Measurements from ENCODE around the gene CRISPLD2.

Gene CRISPLD2

DNA sequence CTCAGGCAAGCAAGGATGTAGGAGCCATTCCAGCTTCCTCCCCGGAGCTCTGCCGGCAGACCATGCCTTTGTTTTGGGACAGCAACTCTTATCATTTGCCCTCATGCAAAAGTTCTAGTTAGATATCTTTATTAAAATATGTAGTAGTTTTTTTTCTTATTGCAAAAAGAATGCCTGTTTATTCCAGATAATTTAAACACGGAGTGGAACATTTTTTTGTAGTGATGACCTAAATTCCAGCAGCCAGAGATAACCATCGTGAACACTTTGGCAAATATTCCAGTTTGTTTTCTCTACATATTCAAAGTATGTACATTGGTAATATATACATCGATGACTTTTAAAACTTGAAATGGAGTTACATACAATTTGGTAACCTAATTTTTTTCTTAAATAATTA is 54.8 kb downstream of the CRISPLD2 start:
- no peak for TF ChIP-seq NFIC (IDR thresholded peaks at IDR 0.05)
- TF ChIP-seq CEBPB (IDR thresholded peaks at IDR 0.05), result no peak
- TF ChIP-seq, protein P1, sequence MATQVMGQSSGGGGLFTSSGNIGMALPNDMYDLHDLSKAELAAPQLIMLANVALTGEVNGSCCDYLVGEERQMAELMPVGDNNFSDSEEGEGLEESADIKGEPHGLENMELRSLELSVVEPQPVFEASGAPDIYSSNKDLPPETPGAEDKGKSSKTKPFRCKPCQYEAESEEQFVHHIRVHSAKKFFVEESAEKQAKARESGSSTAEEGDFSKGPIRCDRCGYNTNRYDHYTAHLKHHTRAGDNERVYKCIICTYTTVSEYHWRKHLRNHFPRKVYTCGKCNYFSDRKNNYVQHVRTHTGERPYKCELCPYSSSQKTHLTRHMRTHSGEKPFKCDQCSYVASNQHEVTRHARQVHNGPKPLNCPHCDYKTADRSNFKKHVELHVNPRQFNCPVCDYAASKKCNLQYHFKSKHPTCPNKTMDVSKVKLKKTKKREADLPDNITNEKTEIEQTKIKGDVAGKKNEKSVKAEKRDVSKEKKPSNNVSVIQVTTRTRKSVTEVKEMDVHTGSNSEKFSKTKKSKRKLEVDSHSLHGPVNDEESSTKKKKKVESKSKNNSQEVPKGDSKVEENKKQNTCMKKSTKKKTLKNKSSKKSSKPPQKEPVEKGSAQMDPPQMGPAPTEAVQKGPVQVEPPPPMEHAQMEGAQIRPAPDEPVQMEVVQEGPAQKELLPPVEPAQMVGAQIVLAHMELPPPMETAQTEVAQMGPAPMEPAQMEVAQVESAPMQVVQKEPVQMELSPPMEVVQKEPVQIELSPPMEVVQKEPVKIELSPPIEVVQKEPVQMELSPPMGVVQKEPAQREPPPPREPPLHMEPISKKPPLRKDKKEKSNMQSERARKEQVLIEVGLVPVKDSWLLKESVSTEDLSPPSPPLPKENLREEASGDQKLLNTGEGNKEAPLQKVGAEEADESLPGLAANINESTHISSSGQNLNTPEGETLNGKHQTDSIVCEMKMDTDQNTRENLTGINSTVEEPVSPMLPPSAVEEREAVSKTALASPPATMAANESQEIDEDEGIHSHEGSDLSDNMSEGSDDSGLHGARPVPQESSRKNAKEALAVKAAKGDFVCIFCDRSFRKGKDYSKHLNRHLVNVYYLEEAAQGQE (IDR thresholded peaks at IDR 0.05; ENCODE audit: low read depth), result no peak
- no peak for TF ChIP-seq CREB1 (IDR thresholded peaks at IDR 0.05; ENCODE audit: low read depth)
- no peak for TF ChIP-seq EGR1 (IDR thresholded peaks at IDR 0.05)
- TF ChIP-seq, protein P2, sequence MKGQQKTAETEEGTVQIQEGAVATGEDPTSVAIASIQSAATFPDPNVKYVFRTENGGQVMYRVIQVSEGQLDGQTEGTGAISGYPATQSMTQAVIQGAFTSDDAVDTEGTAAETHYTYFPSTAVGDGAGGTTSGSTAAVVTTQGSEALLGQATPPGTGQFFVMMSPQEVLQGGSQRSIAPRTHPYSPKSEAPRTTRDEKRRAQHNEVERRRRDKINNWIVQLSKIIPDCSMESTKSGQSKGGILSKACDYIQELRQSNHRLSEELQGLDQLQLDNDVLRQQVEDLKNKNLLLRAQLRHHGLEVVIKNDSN (IDR thresholded peaks at IDR 0.05), result no peak
- TF ChIP-seq EP300 (IDR thresholded peaks at IDR 0.05; ENCODE audit: borderline replicate concordance), result no peak
- TF ChIP-seq RAD21 (IDR thresholded peaks at IDR 0.05; ENCODE audit: low read depth), result no peak
- no peak for TF ChIP-seq YY1 (IDR thresholded peaks at IDR 0.05; ENCODE audit: low read depth)
- no peak for TF ChIP-seq FOXM1 (IDR thresholded peaks at IDR 0.05; ENCODE audit: borderline replicate concordance, low read depth)
- TF ChIP-seq, protein P3, sequence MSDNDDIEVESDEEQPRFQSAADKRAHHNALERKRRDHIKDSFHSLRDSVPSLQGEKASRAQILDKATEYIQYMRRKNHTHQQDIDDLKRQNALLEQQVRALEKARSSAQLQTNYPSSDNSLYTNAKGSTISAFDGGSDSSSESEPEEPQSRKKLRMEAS (IDR thresholded peaks at IDR 0.05), result no peak
- TF ChIP-seq TCF12 (IDR thresholded peaks at IDR 0.05; ENCODE audit: low read depth), result no peak
- no peak for TF ChIP-seq TEAD4 (IDR thresholded peaks at IDR 0.05)
- no peak for TF ChIP-seq TAF1 (IDR thresholded peaks at IDR 0.05; ENCODE audit: low read depth)
- TF ChIP-seq ZBTB7A (IDR thresholded peaks at IDR 0.05; ENCODE audit: low read depth), result no peak

DNA sequence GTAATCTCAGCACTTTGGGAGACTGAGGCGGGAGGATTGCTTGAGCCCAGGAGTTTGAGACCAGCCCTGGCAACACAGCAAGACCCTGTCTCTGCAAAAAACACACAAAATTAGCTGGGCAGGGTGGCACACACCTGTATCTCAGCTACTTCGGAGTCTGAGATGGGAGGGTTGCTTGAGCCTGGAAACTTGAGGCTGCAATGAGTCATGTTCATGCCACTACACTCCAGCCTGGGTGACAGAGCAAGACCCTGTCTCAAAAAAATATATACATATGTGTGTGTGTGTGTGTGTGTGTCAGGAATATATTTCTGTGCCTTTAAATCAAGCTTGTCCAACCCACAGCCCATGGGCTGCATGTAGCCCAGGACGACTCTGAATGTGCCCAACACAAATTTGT is 55.2 kb downstream of the CRISPLD2 start:
- no peak for TF ChIP-seq TAF1 (IDR thresholded peaks at IDR 0.05; ENCODE audit: low read depth)
- TF ChIP-seq, protein P3 (IDR thresholded peaks at IDR 0.05), result no peak
- no peak for TF ChIP-seq FOXM1 (IDR thresholded peaks at IDR 0.05; ENCODE audit: borderline replicate concordance, low read depth)
- no peak for TF ChIP-seq EP300 (IDR thresholded peaks at IDR 0.05; ENCODE audit: borderline replicate concordance)
- no peak for TF ChIP-seq CEBPB (IDR thresholded peaks at IDR 0.05)
- TF ChIP-seq TCF12 (IDR thresholded peaks at IDR 0.05; ENCODE audit: low read depth), result no peak
- TF ChIP-seq ZBTB7A (IDR thresholded peaks at IDR 0.05; ENCODE audit: low read depth), result no peak
- TF ChIP-seq, protein P2 (IDR thresholded peaks at IDR 0.05), result no peak

DNA sequence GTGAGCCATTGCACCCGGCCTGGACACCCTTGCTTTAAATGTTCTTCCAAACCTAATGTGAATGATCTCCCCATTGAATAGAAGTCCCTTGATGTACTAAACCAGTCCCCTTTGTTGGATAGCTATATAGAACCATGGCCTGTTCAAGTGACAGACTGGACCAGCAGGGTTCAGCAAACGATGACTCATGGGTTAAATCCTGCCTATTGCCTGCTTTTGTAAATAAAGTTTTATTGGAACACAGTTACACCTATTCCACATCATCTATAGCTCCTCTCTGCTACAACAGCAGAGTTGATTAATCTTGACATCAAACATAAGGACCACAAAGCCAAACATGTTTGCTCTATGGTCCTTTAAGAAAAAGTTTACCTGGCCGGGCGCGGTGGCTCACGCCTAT is 56.1 kb downstream of the CRISPLD2 start:
- TF ChIP-seq, protein P2 (IDR thresholded peaks at IDR 0.05), result no peak
- TF ChIP-seq RAD21 (IDR thresholded peaks at IDR 0.05; ENCODE audit: low read depth) (no peak), EGR1 (IDR thresholded peaks at IDR 0.05) (no peak), YY1 (IDR thresholded peaks at IDR 0.05; ENCODE audit: low read depth) (no peak), EP300 (IDR thresholded peaks at IDR 0.05; ENCODE audit: borderline replicate concordance) (no peak), TAF1 (IDR thresholded peaks at IDR 0.05; ENCODE audit: low read depth) (no peak), TEAD4 (IDR thresholded peaks at IDR 0.05) (no peak), ZBTB7A (IDR thresholded peaks at IDR 0.05; ENCODE audit: low read depth) (no peak), CREB1 (IDR thresholded peaks at IDR 0.05; ENCODE audit: low read depth) (no peak)
- TF ChIP-seq, protein P1 (IDR thresholded peaks at IDR 0.05; ENCODE audit: low read depth), result no peak
- TF ChIP-seq, protein P3 (IDR thresholded peaks at IDR 0.05), result no peak

DNA sequence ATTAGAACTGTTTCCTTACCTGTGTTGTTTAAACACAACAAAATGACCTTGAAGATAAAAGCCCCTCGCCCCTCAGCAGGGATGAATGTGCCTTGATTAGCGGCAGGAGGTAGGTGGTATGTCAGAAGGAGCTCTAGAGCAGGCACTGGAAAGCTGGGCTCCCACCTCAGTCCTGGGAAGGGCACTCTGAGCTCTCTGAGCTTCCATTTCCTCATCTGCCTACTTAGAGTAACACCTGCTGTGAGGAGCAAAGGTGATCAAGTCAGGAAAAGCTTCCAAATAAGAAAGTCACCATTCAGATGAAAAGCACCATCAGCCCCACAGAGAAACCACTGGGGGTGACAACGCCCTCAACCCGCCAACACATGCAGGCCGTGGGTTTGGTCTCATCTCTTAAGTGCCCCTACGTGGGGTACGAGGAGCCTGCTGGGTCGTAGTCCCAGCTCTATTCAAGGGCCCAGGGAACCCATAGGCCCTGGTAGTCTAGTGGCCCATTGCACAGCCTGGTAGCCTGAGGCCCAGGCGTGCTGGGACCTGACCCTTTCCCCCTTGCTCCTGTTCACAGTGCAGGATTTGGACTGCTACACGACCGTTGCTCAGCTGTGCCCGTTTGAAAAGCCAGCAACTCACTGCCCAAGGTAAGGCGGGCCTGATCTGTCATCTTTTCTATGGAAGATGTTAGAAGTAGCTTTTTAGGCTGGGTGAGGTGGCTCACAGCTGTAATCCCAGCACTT is 57.3 kb downstream of the CRISPLD2 start:
- no peak for TF ChIP-seq TAF1 (IDR thresholded peaks at IDR 0.05; ENCODE audit: low read depth)
- TF ChIP-seq, protein P2 (IDR thresholded peaks at IDR 0.05), result no peak
- TF ChIP-seq CEBPB (IDR thresholded peaks at IDR 0.05), result no peak
- TF ChIP-seq RAD21 (IDR thresholded peaks at IDR 0.05; ENCODE audit: low read depth), result no peak
- TF ChIP-seq EP300 (IDR thresholded peaks at IDR 0.05; ENCODE audit: borderline replicate concordance), result no peak
- no peak for TF ChIP-seq ZBTB7A (IDR thresholded peaks at IDR 0.05; ENCODE audit: low read depth)
- no peak for TF ChIP-seq TEAD4 (IDR thresholded peaks at IDR 0.05)
- no peak for TF ChIP-seq CREB1 (IDR thresholded peaks at IDR 0.05; ENCODE audit: low read depth)

DNA sequence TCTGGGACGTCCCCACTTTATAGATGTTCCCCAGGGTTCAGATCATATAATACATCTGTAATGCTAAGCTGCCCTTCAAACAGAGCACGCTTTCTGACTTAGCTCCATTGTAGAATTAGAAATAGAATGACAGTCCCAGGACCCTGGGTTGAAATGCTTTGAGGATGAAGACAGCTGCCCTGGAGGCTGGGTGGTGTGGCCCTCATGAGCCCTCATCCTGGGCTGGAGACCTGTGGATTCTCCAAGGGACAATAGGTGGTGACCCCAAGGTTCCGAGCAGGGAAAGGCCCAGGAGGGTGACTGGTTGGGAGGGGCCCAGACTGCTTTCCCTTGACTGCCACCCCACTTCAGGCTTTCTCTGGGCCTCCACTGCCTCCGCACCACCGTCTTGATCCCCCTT is 59.0 kb downstream of the CRISPLD2 start:
- TF ChIP-seq TCF12 (IDR thresholded peaks at IDR 0.05; ENCODE audit: low read depth) (no peak), CREB1 (IDR thresholded peaks at IDR 0.05; ENCODE audit: low read depth) (no peak)
- TF ChIP-seq, protein P3 (IDR thresholded peaks at IDR 0.05), result no peak
- TF ChIP-seq, protein P2 (IDR thresholded peaks at IDR 0.05), result no peak

Data from Ishikawa (cell line).